Neural cell (in vitro differentiated cells): ENCODE results near the gene LCN2.
"Not testable (repeated sequence)": the region's sequence is repeated elsewhere in the genome, so short reads cannot be mapped to it uniquely, and the experiment has no call there.

Source experiments
- EZH2 ChIP-seq: fragments of 200-600, 300-800 bp; shearing (Covaris generic), sonication (generic); IDR thresholded peaks from 2 replicates; pipeline ENCODE4 v1.6.1; 2014; ENCODE audit warnings: antibody characterized with exemption, low read length, borderline replicate concordance, mild to moderate bottlenecking; ENCODE audit not compliant: insufficient read depth, poor library complexity, severe bottlenecking
- POLR2AphosphoS5 ChIP-seq: IDR thresholded peaks from 2 replicates; pipeline ENCODE4 v1.6.1; 2012
- REST ChIP-seq: IDR thresholded peaks from 2 replicates; pipeline ENCODE4 v1.6.1; 2012; ENCODE audit warnings: borderline replicate concordance
- TAF1 ChIP-seq: IDR thresholded peaks from 2 replicates; pipeline ENCODE4 v1.6.1; 2012; ENCODE audit warnings: low read depth
- TF ChIP-seq, protein P1 (sequence below): fragments of 450-650 bp; IDR thresholded peaks from 2 replicates; pipeline ENCODE4 v1.5.1; 2014; ENCODE audit warnings: antibody characterized with exemption, mild to moderate bottlenecking, moderate library complexity; ENCODE audit not compliant: poor library complexity, severe bottlenecking

DNA sequence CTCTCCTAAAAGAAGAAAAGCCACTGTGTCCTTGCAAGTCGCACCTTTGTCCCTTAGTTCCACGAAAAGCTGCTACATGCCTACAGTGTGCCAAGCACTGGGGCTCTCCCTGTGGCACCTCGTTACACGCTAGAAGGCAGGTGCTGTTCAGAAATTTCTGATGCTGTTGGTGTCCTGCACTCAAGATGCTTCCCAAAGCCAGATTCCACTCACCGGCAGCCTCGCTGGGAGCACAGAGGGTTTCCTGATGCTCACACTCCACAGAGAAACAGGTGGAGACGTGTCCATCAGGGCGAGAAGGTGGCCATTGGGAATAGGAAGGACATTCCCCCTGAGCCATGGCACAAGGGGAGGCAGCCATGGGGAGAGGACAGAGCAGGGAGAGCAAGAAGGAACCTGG lies 17.9 kb upstream of the LCN2 start:
- TF ChIP-seq, protein P1, sequence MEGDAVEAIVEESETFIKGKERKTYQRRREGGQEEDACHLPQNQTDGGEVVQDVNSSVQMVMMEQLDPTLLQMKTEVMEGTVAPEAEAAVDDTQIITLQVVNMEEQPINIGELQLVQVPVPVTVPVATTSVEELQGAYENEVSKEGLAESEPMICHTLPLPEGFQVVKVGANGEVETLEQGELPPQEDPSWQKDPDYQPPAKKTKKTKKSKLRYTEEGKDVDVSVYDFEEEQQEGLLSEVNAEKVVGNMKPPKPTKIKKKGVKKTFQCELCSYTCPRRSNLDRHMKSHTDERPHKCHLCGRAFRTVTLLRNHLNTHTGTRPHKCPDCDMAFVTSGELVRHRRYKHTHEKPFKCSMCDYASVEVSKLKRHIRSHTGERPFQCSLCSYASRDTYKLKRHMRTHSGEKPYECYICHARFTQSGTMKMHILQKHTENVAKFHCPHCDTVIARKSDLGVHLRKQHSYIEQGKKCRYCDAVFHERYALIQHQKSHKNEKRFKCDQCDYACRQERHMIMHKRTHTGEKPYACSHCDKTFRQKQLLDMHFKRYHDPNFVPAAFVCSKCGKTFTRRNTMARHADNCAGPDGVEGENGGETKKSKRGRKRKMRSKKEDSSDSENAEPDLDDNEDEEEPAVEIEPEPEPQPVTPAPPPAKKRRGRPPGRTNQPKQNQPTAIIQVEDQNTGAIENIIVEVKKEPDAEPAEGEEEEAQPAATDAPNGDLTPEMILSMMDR, result not testable (repeated sequence)
- TF ChIP-seq REST, TAF1, EZH2, POLR2AphosphoS5: not testable (repeated sequence)
